DMS79 treated with DMSO at 0.1 percent for 48 hours (cell line): ENCODE results near the gene TBC1D19.
"Not testable (repeated sequence)": the region's sequence is repeated elsewhere in the genome, so short reads cannot be mapped to it uniquely, and the experiment has no call there.

Source experiments
- DNase-seq: peaks from one replicate; lab custom pipeline; 2025; lab: John Stamatoyannopoulos, UW

The TBC1D19 gene

GRCh38 chr4:26583865-26584652, at the start of gene TBC1D19:
Gene TBC1D19 (plus strand): TSS chr4:26584084. CDS start chr4:26584194, 110 bp downstream.
- DNase-seq: peak; percentile 57

- DNase-seq: no peak
These were observed 40.9 kb upstream of the TBC1D19 start for GRCh38 chr4:26542991-26543390.

GRCh38 chr4:26544421-26544820, 39.5 kb upstream of the TBC1D19 start:
- DNase-seq: no peak

- DNase-seq: not testable (repeated sequence)
These were observed 35.5 kb upstream of the TBC1D19 start for GRCh38 chr4:26548379-26548778.

GRCh38 chr4:26557164-26557563, 26.7 kb upstream of the TBC1D19 start:
- DNase-seq: no peak

GRCh38 chr4:26558166-26558895, 25.6 kb upstream of the TBC1D19 start:
- DNase-seq: no peak

GRCh38 chr4:26566133-26566532, 17.8 kb upstream of the TBC1D19 start:
- no peak for DNase-seq

- no peak for DNase-seq
These were observed 15.4 kb upstream of the TBC1D19 start for GRCh38 chr4:26568446-26568994.

GRCh38 chr4:26570596-26570995, 13.3 kb upstream of the TBC1D19 start:
- no peak for DNase-seq

- no peak for DNase-seq
These were observed 10.5 kb upstream of the TBC1D19 start for GRCh38 chr4:26573389-26573794.

GRCh38 chr4:26574563-26574962, 9.3 kb upstream of the TBC1D19 start:
- DNase-seq: no peak

GRCh38 chr4:26576231-26576739, 7.6 kb upstream of the TBC1D19 start:
- DNase-seq: no peak

GRCh38 chr4:26577066-26577465, 6.8 kb upstream of the TBC1D19 start:
- no peak for DNase-seq

- no peak for DNase-seq
These were observed 4.7 kb upstream of the TBC1D19 start for GRCh38 chr4:26579169-26579568.

GRCh38 chr4:26581341-26581740, 2.5 kb upstream of the TBC1D19 start:
- DNase-seq: not testable (repeated sequence)

- peak; percentile 45 for DNase-seq
These were observed 383 bp upstream of the TBC1D19 start for GRCh38 chr4:26583538-26583864.

- DNase-seq: no peak
These were observed 841 bp downstream of the TBC1D19 start for GRCh38 chr4:26584725-26585124.

GRCh38 chr4:26589705-26590104, 5.8 kb downstream of the TBC1D19 start:
- DNase-seq: no peak

- DNase-seq: no peak
These were observed 6.8 kb downstream of the TBC1D19 start for GRCh38 chr4:26590639-26591038.

- DNase-seq: not testable (repeated sequence)
These were observed 9.7 kb downstream of the TBC1D19 start for GRCh38 chr4:26593557-26593956.

- no peak for DNase-seq
These were observed 10.5 kb downstream of the TBC1D19 start for GRCh38 chr4:26594371-26594770.

- DNase-seq: no peak
These were observed 10.9 kb downstream of the TBC1D19 start for GRCh38 chr4:26594778-26595177.

GRCh38 chr4:26596843-26597242, 13.0 kb downstream of the TBC1D19 start:
- no peak for DNase-seq
